GM20000 (cell line): ENCODE data around the gene ACADVL.
"Not testable (repeated sequence)": the region's sequence is repeated elsewhere in the genome, so short reads cannot be mapped to it uniquely, and the experiment has no call there.

Source experiments
- DNase-seq: peaks from one replicate; pipeline ENCODE4 v3.0.0; 2012; ENCODE audit warnings: low spot score
- CTCF ChIP-seq: IDR thresholded peaks from 2 replicates; pipeline ENCODE4 v1.5.1; 2012; ENCODE audit warnings: mild to moderate bottlenecking, control low read depth; ENCODE audit errors: extremely low read depth, missing control alignments

Gene ACADVL

GRCh38 chr17:7239091-7240027 is 19.6 kb downstream of the ACADVL start, which contains the start of gene PHF23:
Gene PHF23 (minus strand): TSS chr17:7239457. CDS start chr17:7239279, 178 bp downstream.
- peak; percentile 98 for DNase-seq
- no peak for TF ChIP-seq CTCF

- DNase-seq: no peak
Observed at GRCh38 chr17:7240375-7240774, 20.6 kb downstream of the ACADVL start.

GRCh38 chr17:7241090-7241733 is 21.5 kb downstream of the ACADVL start:
- DNase-seq: no peak
- TF ChIP-seq CTCF: no peak

More at GRCh38 chr17:7240375-7240774, 20.6 kb downstream of the ACADVL start:
- no peak for TF ChIP-seq CTCF

- TF ChIP-seq CTCF: no peak
- peak; percentile 85 for DNase-seq
Observed at GRCh38 chr17:7241783-7242716, 22.3 kb downstream of the ACADVL start, which contains the start of gene GABARAP. Gene GABARAP (minus strand): TSS chr17:7242449. CDS start chr17:7242330, 119 bp downstream.

GRCh38 chr17:7242717-7243452 is 23.1 kb downstream of the ACADVL start:
- DNase-seq: peak; percentile 91
- TF ChIP-seq CTCF: no peak

- TF ChIP-seq CTCF: no peak
- DNase-seq: no peak
Observed at GRCh38 chr17:7243453-7243729, 23.7 kb downstream of the ACADVL start.

- DNase-seq: not testable (repeated sequence)
Observed at GRCh38 chr17:7243838-7244237, 24.1 kb downstream of the ACADVL start.
